Pancreas (tissue), 10 donors: Measurements from ENCODE around the gene ABL1. TPM values are rescaled to one million over a fixed set of nuclear protein-coding genes. Genes with fewer than 3 reads are reported as not detected.

Experiments used
- ATAC-seq, 4 donors: fragments of 200-7000 bp; cut with Tn5 transposase; one replicate each; pipeline versions ENCODE4 v1.8.0 to v1.9.1; 2020; ENCODE audit warnings: mild to moderate bottlenecking in 4 of 4, moderate library complexity in 4 of 4
- DNase-seq, 6 donors: peaks; one replicate each; pipeline ENCODE4 v3.0.0-alpha.2; 2020
- FAIRE-seq: peaks from 2 replicates; lab custom pipeline; 2012; peaks lifted over from hg19 to GRCh38; lab: Jason Lieb, UNC
- H3K27ac ChIP-seq, 4 donors: fragments of 200-600 bp; sonication (generic); 1 replicate in 3 of 4; 2 replicates in 1 of 4; pipeline versions ENCODE4 v1.5.0 to v1.8.0; 2020
- H3K27me3 ChIP-seq, 4 donors: fragments of 200-600 bp; one replicate each; pipeline ENCODE4 v1.8.0; 2021
- H3K36me3 ChIP-seq, 3 donors: fragments of 200-600 bp; sonication (generic) in 1 of 3; one replicate each; pipeline versions ENCODE4 v1.5.0 to v1.8.0; 2020 to 2021
- H3K4me1 ChIP-seq, 3 donors: fragments of 200-600 bp; one replicate each; pipeline ENCODE4 v1.8.0; 2021
- H3K4me3 ChIP-seq, 4 donors: fragments of 200-600 bp; sonication (generic) in 2 of 4; one replicate each; pipeline versions ENCODE4 v1.5.0 to v1.8.0; 2020 to 2021
- H3K9me3 ChIP-seq, 4 donors: fragments of 200-600 bp; one replicate each; pipeline ENCODE4 v1.8.0; 2021
- WGBS, 2 donors: extraction: QIAGEN DNeasy Blood & Tissue Kit; methylation state at CpG; one replicate each; pipeline ENCODE4 v1.1.7; 2013; 5-methylcytosine and 5-hydroxymethylcytosine counted together
- intact Hi-C, 3 donors: fragments of 100-400 bp; cut with DNase I; formaldehyde crosslinking; loops; one replicate each; pipeline versions ENCODE4 v1.11.1 to v1.14.2; 2022
- polyA plus RNA-seq, 2 donors: library from polyadenylated mRNA; stranded (reverse); fragments of 200-250 nt; gene quantifications; one replicate each; pipeline ENCODE4 v1.2.3, GENCODE V29; 2013
- total RNA-seq, 6 donors: library from RNA; stranded (reverse); fragmentation: NEBNext Ultra II Directional in 4 of 6; extraction: Animal tissue kit (Norgen Biotek cat#: 25700) in 4 of 6; gene quantifications; one replicate each; pipeline versions ENCODE4 v1.2.1 to v1.2.4, GENCODE V29; 2021 to 2023
- TF ChIP-seq, protein P1 (sequence below), 4 donors: fragments of 200-600 bp; sonication (generic) in 3 of 4; IDR thresholded peaks; one replicate each; pipeline versions ENCODE4 v1.5.0 to v1.8.0; 2021; ENCODE audit warnings: antibody characterized with exemption in 4 of 4
- donor health status: healthy with polysubstance abuse.
- donor health status: DM: no; HTN: no; CAD: no; lungs with moderate emphysema.
- donor health status: DM: no; HTN: no; CAD: no.
- donor health status: control.
- donor health status: control.
- donor health status: Bipolar disorder and iron deficiency.
- donor health status: DM: yes; HTN: yes; CAD: no.
- donor health status: DM: no; HTN: no; CAD: no.
- donor health status: DM: no; HTN: no; CAD: no.
- donor health status: DM: yes; HTN: yes; CAD: no.

Gene ABL1
- total and polyA plus RNA-seq, 8 donors, result 15.3 to 31.9 (median 19.4) TPM

DNA sequence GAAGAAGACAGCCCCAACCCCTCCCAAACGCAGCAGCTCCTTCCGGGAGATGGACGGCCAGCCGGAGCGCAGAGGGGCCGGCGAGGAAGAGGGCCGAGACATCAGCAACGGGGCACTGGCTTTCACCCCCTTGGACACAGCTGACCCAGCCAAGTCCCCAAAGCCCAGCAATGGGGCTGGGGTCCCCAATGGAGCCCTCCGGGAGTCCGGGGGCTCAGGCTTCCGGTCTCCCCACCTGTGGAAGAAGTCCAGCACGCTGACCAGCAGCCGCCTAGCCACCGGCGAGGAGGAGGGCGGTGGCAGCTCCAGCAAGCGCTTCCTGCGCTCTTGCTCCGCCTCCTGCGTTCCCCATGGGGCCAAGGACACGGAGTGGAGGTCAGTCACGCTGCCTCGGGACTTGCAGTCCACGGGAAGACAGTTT is 49.1 kb downstream of the ABL1 start:
- ATAC-seq (no peak), DNase-seq (no peak), FAIRE-seq (no peak)
- no peaks in the 10 kb centered on the region for H3K9me3 ChIP-seq
- TF ChIP-seq, protein P1, sequence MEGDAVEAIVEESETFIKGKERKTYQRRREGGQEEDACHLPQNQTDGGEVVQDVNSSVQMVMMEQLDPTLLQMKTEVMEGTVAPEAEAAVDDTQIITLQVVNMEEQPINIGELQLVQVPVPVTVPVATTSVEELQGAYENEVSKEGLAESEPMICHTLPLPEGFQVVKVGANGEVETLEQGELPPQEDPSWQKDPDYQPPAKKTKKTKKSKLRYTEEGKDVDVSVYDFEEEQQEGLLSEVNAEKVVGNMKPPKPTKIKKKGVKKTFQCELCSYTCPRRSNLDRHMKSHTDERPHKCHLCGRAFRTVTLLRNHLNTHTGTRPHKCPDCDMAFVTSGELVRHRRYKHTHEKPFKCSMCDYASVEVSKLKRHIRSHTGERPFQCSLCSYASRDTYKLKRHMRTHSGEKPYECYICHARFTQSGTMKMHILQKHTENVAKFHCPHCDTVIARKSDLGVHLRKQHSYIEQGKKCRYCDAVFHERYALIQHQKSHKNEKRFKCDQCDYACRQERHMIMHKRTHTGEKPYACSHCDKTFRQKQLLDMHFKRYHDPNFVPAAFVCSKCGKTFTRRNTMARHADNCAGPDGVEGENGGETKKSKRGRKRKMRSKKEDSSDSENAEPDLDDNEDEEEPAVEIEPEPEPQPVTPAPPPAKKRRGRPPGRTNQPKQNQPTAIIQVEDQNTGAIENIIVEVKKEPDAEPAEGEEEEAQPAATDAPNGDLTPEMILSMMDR (IDR thresholded peaks at IDR 0.05), result no peak
- WGBS, 2 donors, result 91% methylated on average over 25 of the region's 25 CpGs
- no peak overlapping the region for H3K4me3 ChIP-seq
- intact Hi-C loops, result no loop called here
- no peaks in the 10 kb centered on the region for H3K4me1 ChIP-seq
- no peak overlapping the region for H3K27ac ChIP-seq
- H3K36me3 ChIP-seq, result peaks cover 9 to 74% (median 49%) of the 10 kb centered on the region in 3 donors
- no peaks in the 10 kb centered on the region for H3K27me3 ChIP-seq

DNA sequence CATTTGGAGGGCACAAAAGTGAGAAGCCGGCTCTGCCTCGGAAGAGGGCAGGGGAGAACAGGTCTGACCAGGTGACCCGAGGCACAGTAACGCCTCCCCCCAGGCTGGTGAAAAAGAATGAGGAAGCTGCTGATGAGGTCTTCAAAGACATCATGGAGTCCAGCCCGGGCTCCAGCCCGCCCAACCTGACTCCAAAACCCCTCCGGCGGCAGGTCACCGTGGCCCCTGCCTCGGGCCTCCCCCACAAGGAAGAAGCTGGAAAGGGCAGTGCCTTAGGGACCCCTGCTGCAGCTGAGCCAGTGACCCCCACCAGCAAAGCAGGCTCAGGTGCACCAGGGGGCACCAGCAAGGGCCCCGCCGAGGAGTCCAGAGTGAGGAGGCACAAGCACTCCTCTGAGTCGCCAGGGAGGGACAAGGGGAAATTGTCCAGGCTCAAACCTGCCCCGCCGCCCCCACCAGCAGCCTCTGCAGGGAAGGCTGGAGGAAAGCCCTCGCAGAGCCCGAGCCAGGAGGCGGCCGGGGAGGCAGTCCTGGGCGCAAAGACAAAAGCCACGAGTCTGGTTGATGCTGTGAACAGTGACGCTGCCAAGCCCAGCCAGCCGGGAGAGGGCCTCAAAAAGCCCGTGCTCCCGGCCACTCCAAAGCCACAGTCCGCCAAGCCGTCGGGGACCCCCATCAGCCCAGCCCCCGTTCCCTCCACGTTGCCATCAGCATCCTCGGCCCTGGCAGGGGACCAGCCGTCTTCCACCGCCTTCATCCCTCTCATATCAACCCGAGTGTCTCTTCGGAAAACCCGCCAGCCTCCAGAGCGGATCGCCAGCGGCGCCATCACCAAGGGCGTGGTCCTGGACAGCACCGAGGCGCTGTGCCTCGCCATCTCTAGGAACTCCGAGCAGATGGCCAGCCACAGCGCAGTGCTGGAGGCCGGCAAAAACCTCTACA is 49.8 kb downstream of the ABL1 start:
- Histone ChIP-seq H3K9me3 (no peaks in the 10 kb centered on the region), H3K36me3 (peaks cover 9 to 68% (median 49%) of the 10 kb centered on the region in 3 donors), H3K4me3 (no peak overlapping the region), H3K4me1 (no peaks in the 10 kb centered on the region), H3K27me3 (no peaks in the 10 kb centered on the region), H3K27ac (no peak overlapping the region)
- TF ChIP-seq, protein P1 (IDR thresholded peaks at IDR 0.05), result no peak
- ATAC-seq (no peak), FAIRE-seq (no peak), DNase-seq (peak in 1 of 6 donors; percentile 63)
- intact Hi-C loops, result no loop called here
- 91 to 92% methylated on average over 44 to 47 of the region's 47 CpGs for WGBS, 2 donors

DNA sequence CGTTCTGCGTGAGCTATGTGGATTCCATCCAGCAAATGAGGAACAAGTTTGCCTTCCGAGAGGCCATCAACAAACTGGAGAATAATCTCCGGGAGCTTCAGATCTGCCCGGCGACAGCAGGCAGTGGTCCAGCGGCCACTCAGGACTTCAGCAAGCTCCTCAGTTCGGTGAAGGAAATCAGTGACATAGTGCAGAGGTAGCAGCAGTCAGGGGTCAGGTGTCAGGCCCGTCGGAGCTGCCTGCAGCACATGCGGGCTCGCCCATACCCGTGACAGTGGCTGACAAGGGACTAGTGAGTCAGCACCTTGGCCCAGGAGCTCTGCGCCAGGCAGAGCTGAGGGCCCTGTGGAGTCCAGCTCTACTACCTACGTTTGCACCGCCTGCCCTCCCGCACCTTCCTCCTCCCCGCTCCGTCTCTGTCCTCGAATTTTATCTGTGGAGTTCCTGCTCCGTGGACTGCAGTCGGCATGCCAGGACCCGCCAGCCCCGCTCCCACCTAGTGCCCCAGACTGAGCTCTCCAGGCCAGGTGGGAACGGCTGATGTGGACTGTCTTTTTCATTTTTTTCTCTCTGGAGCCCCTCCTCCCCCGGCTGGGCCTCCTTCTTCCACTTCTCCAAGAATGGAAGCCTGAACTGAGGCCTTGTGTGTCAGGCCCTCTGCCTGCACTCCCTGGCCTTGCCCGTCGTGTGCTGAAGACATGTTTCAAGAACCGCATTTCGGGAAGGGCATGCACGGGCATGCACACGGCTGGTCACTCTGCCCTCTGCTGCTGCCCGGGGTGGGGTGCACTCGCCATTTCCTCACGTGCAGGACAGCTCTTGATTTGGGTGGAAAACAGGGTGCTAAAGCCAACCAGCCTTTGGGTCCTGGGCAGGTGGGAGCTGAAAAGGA is 50.7 kb downstream of the ABL1 start:
- WGBS, 2 donors, result 90 to 94% methylated on average over 35 of the region's 35 CpGs
- Histone ChIP-seq H3K4me1 (no peaks in the 10 kb centered on the region), H3K27me3 (no peaks in the 10 kb centered on the region), H3K9me3 (no peaks in the 10 kb centered on the region), H3K36me3 (peaks cover 9 to 68% (median 41%) of the 10 kb centered on the region in 3 donors), H3K4me3 (no peak overlapping the region), H3K27ac (no peak overlapping the region)
- TF ChIP-seq, protein P1 (IDR thresholded peaks at IDR 0.05), result no peak
- ATAC-seq, result peak in 1 of 4 donors; percentile 28
- no peak for FAIRE-seq
- intact Hi-C loops, result no loop called here
- DNase-seq, result peak in 1 of 6 donors; percentile 56

DNA sequence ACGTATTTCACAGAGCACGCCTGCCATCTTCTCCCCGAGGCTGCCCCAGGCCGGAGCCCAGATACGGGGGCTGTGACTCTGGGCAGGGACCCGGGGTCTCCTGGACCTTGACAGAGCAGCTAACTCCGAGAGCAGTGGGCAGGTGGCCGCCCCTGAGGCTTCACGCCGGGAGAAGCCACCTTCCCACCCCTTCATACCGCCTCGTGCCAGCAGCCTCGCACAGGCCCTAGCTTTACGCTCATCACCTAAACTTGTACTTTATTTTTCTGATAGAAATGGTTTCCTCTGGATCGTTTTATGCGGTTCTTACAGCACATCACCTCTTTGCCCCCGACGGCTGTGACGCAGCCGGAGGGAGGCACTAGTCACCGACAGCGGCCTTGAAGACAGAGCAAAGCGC is 51.9 kb downstream of the ABL1 start:
- no peak for FAIRE-seq
- Histone ChIP-seq H3K4me1 (no peaks in the 10 kb centered on the region), H3K4me3 (no peak overlapping the region), H3K9me3 (no peaks in the 10 kb centered on the region), H3K36me3 (peaks cover 9 to 66% (median 40%) of the 10 kb centered on the region in 3 donors), H3K27ac (no peak overlapping the region), H3K27me3 (no peaks in the 10 kb centered on the region)
- TF ChIP-seq, protein P1 (IDR thresholded peaks at IDR 0.05), result no peak
- 93 to 94% methylated on average over 23 of the region's 23 CpGs for WGBS, 2 donors
- ATAC-seq, result no peak
- intact Hi-C loops, result no loop called here
- no peak for DNase-seq
